ENCODE data around the gene VPS35. TPM values are rescaled to one million over a fixed set of nuclear protein-coding genes. Genes with fewer than 3 reads are reported as not detected.

The VPS35 gene
- total RNA-seq, 1 experiment from 2014 or later: 72.1 TPM

DNA sequence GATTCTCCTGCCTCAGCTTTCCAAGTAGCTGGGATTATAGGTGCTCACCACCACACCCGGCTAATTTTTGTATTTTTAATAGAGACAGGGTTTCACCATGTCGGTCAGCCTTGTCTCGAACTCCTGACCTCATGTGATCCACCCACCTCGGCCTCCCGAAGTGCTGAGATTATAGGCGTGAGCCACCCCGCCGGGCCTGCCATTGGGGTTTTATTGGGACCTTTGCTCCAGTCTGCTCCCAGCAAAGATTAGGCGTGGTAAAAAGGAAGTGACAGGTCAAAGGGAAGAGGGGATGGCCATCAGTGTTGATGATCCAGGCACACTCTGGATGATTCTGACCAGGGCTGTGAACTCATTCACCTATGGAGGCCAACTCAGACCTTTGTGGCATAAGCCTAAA, 38.7 kb upstream of the VPS35 start:
- DNase-seq (ENCODE audit: low spot score) (no peak), ATAC-seq (no peak)
- H3K36me3 Mint-ChIP-seq: 0 out of 2 replicates have a peak, but pooled peaks cover 2% of the 10 kb centered on the region
- TF ChIP-seq SMAD4 (CRISPR knock-in tag; IDR thresholded peaks at IDR 0.05): no peak
- no peak for TF ChIP-seq SMAD3 (CRISPR knock-in tag; IDR thresholded peaks at IDR 0.05; ENCODE audit: borderline replicate concordance)
- TF ChIP-seq ETV6 (CRISPR knock-in tag; IDR thresholded peaks at IDR 0.05): no peak
- TF ChIP-seq ZNF121 (CRISPR knock-in tag; IDR thresholded peaks at IDR 0.05): no peak
- no peak for TF ChIP-seq FOXK1 (CRISPR knock-in tag; IDR thresholded peaks at IDR 0.05)
- no peak for TF ChIP-seq MYBL2 (CRISPR knock-in tag; IDR thresholded peaks at IDR 0.05)
- TF ChIP-seq, protein P1, sequence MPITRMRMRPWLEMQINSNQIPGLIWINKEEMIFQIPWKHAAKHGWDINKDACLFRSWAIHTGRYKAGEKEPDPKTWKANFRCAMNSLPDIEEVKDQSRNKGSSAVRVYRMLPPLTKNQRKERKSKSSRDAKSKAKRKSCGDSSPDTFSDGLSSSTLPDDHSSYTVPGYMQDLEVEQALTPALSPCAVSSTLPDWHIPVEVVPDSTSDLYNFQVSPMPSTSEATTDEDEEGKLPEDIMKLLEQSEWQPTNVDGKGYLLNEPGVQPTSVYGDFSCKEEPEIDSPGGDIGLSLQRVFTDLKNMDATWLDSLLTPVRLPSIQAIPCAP (CRISPR knock-in tag; IDR thresholded peaks at IDR 0.05): no peak
- TF ChIP-seq, protein P2, sequence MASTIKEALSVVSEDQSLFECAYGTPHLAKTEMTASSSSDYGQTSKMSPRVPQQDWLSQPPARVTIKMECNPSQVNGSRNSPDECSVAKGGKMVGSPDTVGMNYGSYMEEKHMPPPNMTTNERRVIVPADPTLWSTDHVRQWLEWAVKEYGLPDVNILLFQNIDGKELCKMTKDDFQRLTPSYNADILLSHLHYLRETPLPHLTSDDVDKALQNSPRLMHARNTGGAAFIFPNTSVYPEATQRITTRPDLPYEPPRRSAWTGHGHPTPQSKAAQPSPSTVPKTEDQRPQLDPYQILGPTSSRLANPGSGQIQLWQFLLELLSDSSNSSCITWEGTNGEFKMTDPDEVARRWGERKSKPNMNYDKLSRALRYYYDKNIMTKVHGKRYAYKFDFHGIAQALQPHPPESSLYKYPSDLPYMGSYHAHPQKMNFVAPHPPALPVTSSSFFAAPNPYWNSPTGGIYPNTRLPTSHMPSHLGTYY (CRISPR knock-in tag; IDR thresholded peaks at IDR 0.05): no peak
- no peak for TF ChIP-seq SP1 (CRISPR knock-in tag; conservative IDR thresholded peaks at IDR 0.05)
- no peak for TF ChIP-seq GABPB1 (CRISPR knock-in tag; IDR thresholded peaks at IDR 0.05)
- TF ChIP-seq ZNF416 (CRISPR knock-in tag; IDR thresholded peaks at IDR 0.05): no peak
- TF ChIP-seq, protein P3, sequence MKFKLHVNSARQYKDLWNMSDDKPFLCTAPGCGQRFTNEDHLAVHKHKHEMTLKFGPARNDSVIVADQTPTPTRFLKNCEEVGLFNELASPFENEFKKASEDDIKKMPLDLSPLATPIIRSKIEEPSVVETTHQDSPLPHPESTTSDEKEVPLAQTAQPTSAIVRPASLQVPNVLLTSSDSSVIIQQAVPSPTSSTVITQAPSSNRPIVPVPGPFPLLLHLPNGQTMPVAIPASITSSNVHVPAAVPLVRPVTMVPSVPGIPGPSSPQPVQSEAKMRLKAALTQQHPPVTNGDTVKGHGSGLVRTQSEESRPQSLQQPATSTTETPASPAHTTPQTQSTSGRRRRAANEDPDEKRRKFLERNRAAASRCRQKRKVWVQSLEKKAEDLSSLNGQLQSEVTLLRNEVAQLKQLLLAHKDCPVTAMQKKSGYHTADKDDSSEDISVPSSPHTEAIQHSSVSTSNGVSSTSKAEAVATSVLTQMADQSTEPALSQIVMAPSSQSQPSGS (CRISPR knock-in tag; IDR thresholded peaks at IDR 0.05; ENCODE audit: borderline replicate concordance, low read depth): no peak
- no peak for TF ChIP-seq TEAD1 (CRISPR knock-in tag; IDR thresholded peaks at IDR 0.05)
- TF ChIP-seq, protein P4, sequence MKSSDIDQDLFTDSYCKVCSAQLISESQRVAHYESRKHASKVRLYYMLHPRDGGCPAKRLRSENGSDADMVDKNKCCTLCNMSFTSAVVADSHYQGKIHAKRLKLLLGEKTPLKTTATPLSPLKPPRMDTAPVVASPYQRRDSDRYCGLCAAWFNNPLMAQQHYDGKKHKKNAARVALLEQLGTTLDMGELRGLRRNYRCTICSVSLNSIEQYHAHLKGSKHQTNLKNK (CRISPR knock-in tag; IDR thresholded peaks at IDR 0.05): no peak
- TF ChIP-seq TEAD4 (CRISPR knock-in tag; IDR thresholded peaks at IDR 0.05): no peak
- TF ChIP-seq, protein P5, sequence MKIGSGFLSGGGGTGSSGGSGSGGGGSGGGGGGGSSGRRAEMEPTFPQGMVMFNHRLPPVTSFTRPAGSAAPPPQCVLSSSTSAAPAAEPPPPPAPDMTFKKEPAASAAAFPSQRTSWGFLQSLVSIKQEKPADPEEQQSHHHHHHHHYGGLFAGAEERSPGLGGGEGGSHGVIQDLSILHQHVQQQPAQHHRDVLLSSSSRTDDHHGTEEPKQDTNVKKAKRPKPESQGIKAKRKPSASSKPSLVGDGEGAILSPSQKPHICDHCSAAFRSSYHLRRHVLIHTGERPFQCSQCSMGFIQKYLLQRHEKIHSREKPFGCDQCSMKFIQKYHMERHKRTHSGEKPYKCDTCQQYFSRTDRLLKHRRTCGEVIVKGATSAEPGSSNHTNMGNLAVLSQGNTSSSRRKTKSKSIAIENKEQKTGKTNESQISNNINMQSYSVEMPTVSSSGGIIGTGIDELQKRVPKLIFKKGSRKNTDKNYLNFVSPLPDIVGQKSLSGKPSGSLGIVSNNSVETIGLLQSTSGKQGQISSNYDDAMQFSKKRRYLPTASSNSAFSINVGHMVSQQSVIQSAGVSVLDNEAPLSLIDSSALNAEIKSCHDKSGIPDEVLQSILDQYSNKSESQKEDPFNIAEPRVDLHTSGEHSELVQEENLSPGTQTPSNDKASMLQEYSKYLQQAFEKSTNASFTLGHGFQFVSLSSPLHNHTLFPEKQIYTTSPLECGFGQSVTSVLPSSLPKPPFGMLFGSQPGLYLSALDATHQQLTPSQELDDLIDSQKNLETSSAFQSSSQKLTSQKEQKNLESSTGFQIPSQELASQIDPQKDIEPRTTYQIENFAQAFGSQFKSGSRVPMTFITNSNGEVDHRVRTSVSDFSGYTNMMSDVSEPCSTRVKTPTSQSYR (CRISPR knock-in tag; IDR thresholded peaks at IDR 0.05): no peak
- TF ChIP-seq IRF2 (CRISPR knock-in tag; IDR thresholded peaks at IDR 0.05; ENCODE audit: borderline replicate concordance, low read depth): no peak
- H3K4me1 Mint-ChIP-seq: no peaks in the 10 kb centered on the region
- no peak overlapping the region for H3K27ac Mint-ChIP-seq
- peaks cover 28% of the 10 kb centered on the region for H3K9me3 Mint-ChIP-seq
- no peak overlapping the region for H3K4me3 Mint-ChIP-seq
- POLR2A ChIA-PET: no interaction called here
- no peaks in the 10 kb centered on the region; the same call in 1 of the 2 replicates for H3K27me3 Mint-ChIP-seq (ENCODE audit: low read depth)
- CTCF ChIA-PET: no interaction called here

DNA sequence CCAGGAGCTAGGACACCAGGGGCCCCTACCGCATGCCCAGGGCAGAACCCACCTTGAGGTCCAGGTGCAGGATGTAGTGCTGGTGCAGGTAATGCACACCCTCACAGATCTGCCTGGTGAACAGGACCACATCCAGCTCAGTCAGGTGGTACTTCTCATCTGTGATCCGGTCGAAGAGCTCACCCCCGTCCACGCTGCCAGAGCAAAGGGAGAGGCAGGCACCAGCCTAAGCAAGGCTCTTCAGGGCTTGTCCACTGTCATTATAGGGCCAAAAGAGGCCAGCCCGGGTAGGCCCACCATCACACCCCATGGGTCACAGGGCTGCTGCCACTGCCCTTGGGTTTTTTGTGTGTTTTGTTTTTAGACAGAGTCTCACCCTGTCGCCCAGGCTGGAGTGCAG, 38.2 kb upstream of the VPS35 start:
- Mint-ChIP-seq H3K36me3 (0 out of 2 replicates have a peak, but pooled peaks cover 2% of the 10 kb centered on the region), H3K27ac (no peak overlapping the region), H3K27me3 (ENCODE audit: low read depth) (no peaks in the 10 kb centered on the region; the same call in 1 of the 2 replicates), H3K4me1 (no peaks in the 10 kb centered on the region), H3K4me3 (no peak overlapping the region), H3K9me3 (peaks cover 28% of the 10 kb centered on the region)
- POLR2A ChIA-PET: no interaction called here
- no peak for ATAC-seq
- no peak for DNase-seq (ENCODE audit: low spot score)
- CTCF ChIA-PET: no interaction called here
- TF ChIP-seq FOXJ3 (CRISPR knock-in tag; IDR thresholded peaks at IDR 0.05; ENCODE audit: borderline replicate concordance) (no peak), NR3C1 (CRISPR knock-in tag; conservative IDR thresholded peaks at IDR 0.05; ENCODE audit: low read depth) (no peak), ZNF232 (CRISPR knock-in tag; IDR thresholded peaks at IDR 0.05) (no peak), GTF2I (CRISPR knock-in tag; conservative IDR thresholded peaks at IDR 0.05) (no peak), JAZF1 (CRISPR knock-in tag; IDR thresholded peaks at IDR 0.05) (no peak), ZNF423 (CRISPR knock-in tag; IDR thresholded peaks at IDR 0.05) (no peak)
- TF ChIP-seq, protein P6, sequence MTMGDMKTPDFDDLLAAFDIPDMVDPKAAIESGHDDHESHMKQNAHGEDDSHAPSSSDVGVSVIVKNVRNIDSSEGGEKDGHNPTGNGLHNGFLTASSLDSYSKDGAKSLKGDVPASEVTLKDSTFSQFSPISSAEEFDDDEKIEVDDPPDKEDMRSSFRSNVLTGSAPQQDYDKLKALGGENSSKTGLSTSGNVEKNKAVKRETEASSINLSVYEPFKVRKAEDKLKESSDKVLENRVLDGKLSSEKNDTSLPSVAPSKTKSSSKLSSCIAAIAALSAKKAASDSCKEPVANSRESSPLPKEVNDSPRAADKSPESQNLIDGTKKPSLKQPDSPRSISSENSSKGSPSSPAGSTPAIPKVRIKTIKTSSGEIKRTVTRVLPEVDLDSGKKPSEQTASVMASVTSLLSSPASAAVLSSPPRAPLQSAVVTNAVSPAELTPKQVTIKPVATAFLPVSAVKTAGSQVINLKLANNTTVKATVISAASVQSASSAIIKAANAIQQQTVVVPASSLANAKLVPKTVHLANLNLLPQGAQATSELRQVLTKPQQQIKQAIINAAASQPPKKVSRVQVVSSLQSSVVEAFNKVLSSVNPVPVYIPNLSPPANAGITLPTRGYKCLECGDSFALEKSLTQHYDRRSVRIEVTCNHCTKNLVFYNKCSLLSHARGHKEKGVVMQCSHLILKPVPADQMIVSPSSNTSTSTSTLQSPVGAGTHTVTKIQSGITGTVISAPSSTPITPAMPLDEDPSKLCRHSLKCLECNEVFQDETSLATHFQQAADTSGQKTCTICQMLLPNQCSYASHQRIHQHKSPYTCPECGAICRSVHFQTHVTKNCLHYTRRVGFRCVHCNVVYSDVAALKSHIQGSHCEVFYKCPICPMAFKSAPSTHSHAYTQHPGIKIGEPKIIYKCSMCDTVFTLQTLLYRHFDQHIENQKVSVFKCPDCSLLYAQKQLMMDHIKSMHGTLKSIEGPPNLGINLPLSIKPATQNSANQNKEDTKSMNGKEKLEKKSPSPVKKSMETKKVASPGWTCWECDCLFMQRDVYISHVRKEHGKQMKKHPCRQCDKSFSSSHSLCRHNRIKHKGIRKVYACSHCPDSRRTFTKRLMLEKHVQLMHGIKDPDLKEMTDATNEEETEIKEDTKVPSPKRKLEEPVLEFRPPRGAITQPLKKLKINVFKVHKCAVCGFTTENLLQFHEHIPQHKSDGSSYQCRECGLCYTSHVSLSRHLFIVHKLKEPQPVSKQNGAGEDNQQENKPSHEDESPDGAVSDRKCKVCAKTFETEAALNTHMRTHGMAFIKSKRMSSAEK (CRISPR knock-in tag; IDR thresholded peaks at IDR 0.05; ENCODE audit: borderline replicate concordance): no peak
- TF ChIP-seq, protein P7, sequence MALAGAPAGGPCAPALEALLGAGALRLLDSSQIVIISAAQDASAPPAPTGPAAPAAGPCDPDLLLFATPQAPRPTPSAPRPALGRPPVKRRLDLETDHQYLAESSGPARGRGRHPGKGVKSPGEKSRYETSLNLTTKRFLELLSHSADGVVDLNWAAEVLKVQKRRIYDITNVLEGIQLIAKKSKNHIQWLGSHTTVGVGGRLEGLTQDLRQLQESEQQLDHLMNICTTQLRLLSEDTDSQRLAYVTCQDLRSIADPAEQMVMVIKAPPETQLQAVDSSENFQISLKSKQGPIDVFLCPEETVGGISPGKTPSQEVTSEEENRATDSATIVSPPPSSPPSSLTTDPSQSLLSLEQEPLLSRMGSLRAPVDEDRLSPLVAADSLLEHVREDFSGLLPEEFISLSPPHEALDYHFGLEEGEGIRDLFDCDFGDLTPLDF (CRISPR knock-in tag; IDR thresholded peaks at IDR 0.05): no peak

Data from WTC11 (cell line).